Measurements from ENCODE around the gene COG5.

- TF ChIP-seq LEF1 (IDR thresholded peaks at IDR 0.05; ENCODE audit: borderline replicate concordance), result no peak
- TF ChIP-seq HDGF (IDR thresholded peaks at IDR 0.05; ENCODE audit: borderline replicate concordance), result no peak
- no peak for TF ChIP-seq FOXM1 (IDR thresholded peaks at IDR 0.05; ENCODE audit: borderline replicate concordance)
- no peak for TF ChIP-seq SP1 (IDR thresholded peaks at IDR 0.05)
Observed at GRCh38 chr7:107503687-107504086, 60.0 kb downstream of the COG5 start.

All from HEK293T (cell line).